Measurements from ENCODE around the gene RASGEF1C. TPM values are rescaled to one million over a fixed set of nuclear protein-coding genes. Genes with fewer than 3 reads are reported as not detected.
A peak's percentile ranks its signal among the peaks of the same experiment; 100 is the strongest.
"Not testable (repeated sequence)": the region's sequence is repeated elsewhere in the genome, so short reads cannot be mapped to it uniquely, and the experiment has no call there.

RASGEF1C gene
- total and polyA plus RNA-seq, 8 donors = 0.09 to 0.38 TPM; not detected in 6

DNA sequence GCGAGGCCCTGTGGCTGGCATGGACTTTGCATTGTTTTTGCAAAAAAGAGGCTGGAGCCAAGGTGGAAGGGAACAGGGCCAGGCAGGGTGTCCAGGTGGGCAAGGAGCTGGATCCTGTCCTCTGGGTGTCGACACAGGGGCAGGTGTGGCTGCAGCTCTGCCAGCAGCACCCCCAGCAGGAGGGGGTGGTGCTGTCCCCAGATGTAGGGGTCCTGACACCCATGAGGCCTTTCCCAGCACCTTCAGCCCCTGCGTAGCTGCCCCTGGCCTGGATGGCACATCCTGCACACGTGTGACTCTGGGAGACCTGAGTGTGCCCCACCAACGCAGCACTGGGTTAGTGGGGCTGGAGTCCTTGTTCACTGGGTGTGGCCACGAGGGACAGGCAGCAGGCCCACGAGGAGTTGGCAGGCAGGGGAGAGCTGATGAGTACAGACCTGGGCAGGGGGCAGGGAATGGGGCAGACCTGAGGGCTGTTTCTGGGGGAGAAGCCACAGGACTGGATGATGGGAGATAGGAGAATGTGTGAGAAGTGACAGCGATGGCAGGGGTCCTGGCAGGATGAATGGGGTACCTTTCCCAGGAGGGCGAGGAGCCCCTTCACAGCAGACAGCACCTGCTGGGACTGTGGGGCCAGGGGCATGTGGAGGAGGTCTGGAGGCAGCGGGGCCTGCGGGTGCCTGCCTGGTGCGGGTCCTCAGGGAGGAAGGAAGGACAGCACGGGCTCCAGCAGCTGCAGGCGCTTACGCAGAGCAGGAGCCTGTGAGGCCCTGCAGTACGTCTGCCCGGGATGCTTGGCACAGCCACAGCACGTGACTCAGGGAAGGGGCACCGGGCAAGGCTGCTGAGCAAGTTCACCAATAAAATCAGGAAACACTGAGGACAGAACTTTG, 3.6 kb upstream of the RASGEF1C start:
- peaks cover 6 to 8% (median 7%) of the 10 kb centered on the region in 3 donors for H3K4me1 ChIP-seq
- no peaks in the 10 kb centered on the region for H3K27me3 ChIP-seq
- H3K36me3 ChIP-seq = no peaks in the 10 kb centered on the region
- FAIRE-seq (no peak), DNase-seq (peak in 2 of 6 donors; percentile 37 to 46), ATAC-seq (peak in 2 of 4 donors; percentile 21 to 37)
- H3K4me3 ChIP-seq = no peak overlapping the region
- 39 to 46% methylated on average over 17 to 19 of the region's 19 CpGs for WGBS, 2 donors
- H3K9me3 ChIP-seq = no peaks in the 10 kb centered on the region
- TF ChIP-seq, protein P1, sequence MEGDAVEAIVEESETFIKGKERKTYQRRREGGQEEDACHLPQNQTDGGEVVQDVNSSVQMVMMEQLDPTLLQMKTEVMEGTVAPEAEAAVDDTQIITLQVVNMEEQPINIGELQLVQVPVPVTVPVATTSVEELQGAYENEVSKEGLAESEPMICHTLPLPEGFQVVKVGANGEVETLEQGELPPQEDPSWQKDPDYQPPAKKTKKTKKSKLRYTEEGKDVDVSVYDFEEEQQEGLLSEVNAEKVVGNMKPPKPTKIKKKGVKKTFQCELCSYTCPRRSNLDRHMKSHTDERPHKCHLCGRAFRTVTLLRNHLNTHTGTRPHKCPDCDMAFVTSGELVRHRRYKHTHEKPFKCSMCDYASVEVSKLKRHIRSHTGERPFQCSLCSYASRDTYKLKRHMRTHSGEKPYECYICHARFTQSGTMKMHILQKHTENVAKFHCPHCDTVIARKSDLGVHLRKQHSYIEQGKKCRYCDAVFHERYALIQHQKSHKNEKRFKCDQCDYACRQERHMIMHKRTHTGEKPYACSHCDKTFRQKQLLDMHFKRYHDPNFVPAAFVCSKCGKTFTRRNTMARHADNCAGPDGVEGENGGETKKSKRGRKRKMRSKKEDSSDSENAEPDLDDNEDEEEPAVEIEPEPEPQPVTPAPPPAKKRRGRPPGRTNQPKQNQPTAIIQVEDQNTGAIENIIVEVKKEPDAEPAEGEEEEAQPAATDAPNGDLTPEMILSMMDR (IDR thresholded peaks at IDR 0.05) = no peak
- H3K27ac ChIP-seq = no peak overlapping the region
- intact Hi-C loops (cut with DNase I) = no loop called here

DNA sequence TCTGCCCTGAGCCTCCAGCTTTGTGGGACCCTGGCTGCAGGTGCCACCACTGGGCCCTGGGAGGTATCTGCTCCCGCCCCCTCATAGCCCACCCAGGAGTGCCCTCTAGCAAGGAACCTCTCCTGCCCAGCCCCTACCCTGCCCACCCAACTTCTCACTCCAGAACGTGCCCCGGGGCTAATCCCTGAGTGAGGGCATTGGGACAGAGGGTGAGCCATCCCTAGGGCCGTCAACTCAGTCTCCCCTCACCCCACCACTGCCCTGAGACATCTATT, 2.7 kb upstream of the RASGEF1C start:
- ATAC-seq (no peak), FAIRE-seq (no peak), DNase-seq (peak in 1 of 6 donors; percentile 50)
- no peak overlapping the region for H3K27ac ChIP-seq
- H3K4me3 ChIP-seq = no peak overlapping the region
- intact Hi-C loops (cut with DNase I) = no loop called here
- H3K27me3 ChIP-seq = no peaks in the 10 kb centered on the region
- no peaks in the 10 kb centered on the region for H3K9me3 ChIP-seq
- peaks cover 6 to 8% (median 7%) of the 10 kb centered on the region in 3 donors for H3K4me1 ChIP-seq
- no peaks in the 10 kb centered on the region for H3K36me3 ChIP-seq
- WGBS, 2 donors = 73 to 82% methylated on average over 4 of the region's 4 CpGs
- TF ChIP-seq, protein P1 (IDR thresholded peaks at IDR 0.05) = no peak

GRCh38 chr5:180210961-180211760, 2.1 kb upstream of the RASGEF1C start:
- no peak overlapping the region for H3K27ac ChIP-seq
- no peaks in the 10 kb centered on the region for H3K27me3 ChIP-seq
- peaks cover 6 to 8% (median 7%) of the 10 kb centered on the region in 3 donors for H3K4me1 ChIP-seq
- intact Hi-C loops (cut with DNase I) = no loop called here
- FAIRE-seq (no peak), DNase-seq (no peak), ATAC-seq (no peak)
- no peaks in the 10 kb centered on the region for H3K36me3 ChIP-seq
- no peak overlapping the region for H3K4me3 ChIP-seq
- TF ChIP-seq, protein P1 (IDR thresholded peaks at IDR 0.05) = no peak
- 82 to 95% methylated on average over 15 to 16 of the region's 16 CpGs for whole genome bisulfite sequencing, 2 donors
- H3K9me3 ChIP-seq = no peaks in the 10 kb centered on the region

GRCh38 chr5:180210077-180210476, 1.1 kb upstream of the RASGEF1C start:
- 93 to 95% methylated on average over 12 of the region's 12 CpGs for WGBS, 2 donors
- ATAC-seq; DNase-seq; H3K27me3 ChIP-seq; FAIRE-seq; H3K9me3 ChIP-seq; H3K4me3 ChIP-seq; H3K27ac ChIP-seq; intact Hi-C loops (cut with DNase I); H3K36me3 ChIP-seq; H3K4me1 ChIP-seq: not testable (repeated sequence)

- H3K4me3 ChIP-seq = peak overlapping the region in 3 of 4 donors; percentile 24 to 47 (median 39)
- FAIRE-seq = no peak
- 2% methylated on average over 36 to 65 of the region's 65 CpGs for WGBS, 2 donors
- TF ChIP-seq, protein P1 (IDR thresholded peaks at IDR 0.05) = no peak
- H3K4me1 ChIP-seq = peaks cover 6 to 8% (median 7%) of the 10 kb centered on the region in 3 donors
- ATAC-seq = peak; percentile 39 to 57 (median 50)
- intact Hi-C loops (cut with DNase I) = no loop called here
- H3K36me3 ChIP-seq = no peaks in the 10 kb centered on the region
- H3K27me3 ChIP-seq = no peaks in the 10 kb centered on the region
- H3K27ac ChIP-seq = no peak overlapping the region
- H3K9me3 ChIP-seq = no peaks in the 10 kb centered on the region
- peak in 4 of 6 donors; percentile 22 to 71 (median 57) for DNase-seq
Observed at GRCh38 chr5:180208435-180209081, 453 bp downstream of the RASGEF1C start.
